GM12878 (cell line): Measurements from ENCODE around the gene UNC119B. TPM values are rescaled to one million over a fixed set of nuclear protein-coding genes. Genes with fewer than 3 reads are reported as not detected.

ENCODE experiments used
- ATAC-seq: fragments of 200-7000 bp; cut with Tn5 transposase; 3 replicates; pipeline ENCODE4 v1.9.1; 2020; ENCODE audit warnings: mild to moderate bottlenecking, moderate library complexity
- BruUV-seq: library from RNA; stranded (reverse); fragments of 400-500 nt; replicated peaks from 2 replicates; lab custom pipeline; 2021; lab: Mats Ljungman, UMichigan
- CTCF ChIA-PET: fragments of 300-600 bp; sonication (Branson Sonifier 250); formaldehyde crosslinking; extraction: SDS; loops from one replicate; lab custom pipeline; 2021; ENCODE audit warnings: inconsistent platforms; lab: Yijun Ruan, JAX
- POLR2A ChIA-PET: fragments of 350-600 bp; formaldehyde crosslinking; extraction: SDS; loops from one replicate; lab custom pipeline; 2021; ENCODE audit warnings: inconsistent platforms; lab: Charles Lee
- RAD21 ChIA-PET: fragments of 300-600 bp; sonication (Branson Sonifier 250); formaldehyde crosslinking; loops from one replicate; lab custom pipeline; 2023; ENCODE audit warnings: antibody characterized with exemption; ENCODE audit not compliant: unreplicated experiment; lab: Charles Lee
- SMC1A ChIA-PET: fragments of 300-600 bp; sonication (Branson Sonifier 250); formaldehyde crosslinking; loops from one replicate; lab custom pipeline; 2023; ENCODE audit not compliant: unreplicated experiment, uncharacterized antibody; lab: Charles Lee
- DNase-seq: peaks from one replicate; pipeline ENCODE4 v3.0.0-alpha.2; 2011; ENCODE audit warnings: low read depth, low spot score
- FAIRE-seq: peaks from 3 replicates; lab custom pipeline; 2011; peaks lifted over from hg19 to GRCh38; lab: Jason Lieb, UNC
- H2AFZ ChIP-seq: 2 replicates; pipeline ENCODE4 v1.6.0; 2011; ENCODE audit warnings: low read depth, low read length, control low read depth; ENCODE audit not compliant: control insufficient read depth
- H3K27ac ChIP-seq: 2 replicates; pipeline ENCODE4 v1.5.1; 2011; ENCODE audit warnings: control low read depth; ENCODE audit not compliant: control insufficient read depth, insufficient read depth
- H3K27me3 ChIP-seq, 2 experiments: replicated peaks in 1 of 2; 2 replicates each; pipeline versions ENCODE4 v1.6.0 to v1.6.1; 2011; ENCODE audit warnings: low read length in 1 of 2; ENCODE audit not compliant: control insufficient read depth in 2 of 2, insufficient read depth in 2 of 2
- H3K36me3 ChIP-seq, 2 experiments: 2 replicates each; pipeline ENCODE4 v1.5.1; 2011; ENCODE audit warnings: low read length in 1 of 2; ENCODE audit not compliant: control insufficient read depth in 2 of 2, insufficient read depth in 2 of 2
- H3K4me1 ChIP-seq: 2 replicates; pipeline ENCODE4 v1.6.1; 2011; ENCODE audit warnings: mild to moderate bottlenecking, low read length, moderate library complexity, mixed read lengths; ENCODE audit not compliant: control insufficient read depth, insufficient read depth
- H3K4me2 ChIP-seq: 2 replicates; pipeline ENCODE4 v1.6.0; 2011; ENCODE audit warnings: control low read depth; ENCODE audit not compliant: control insufficient read depth, insufficient read depth
- H3K4me3 ChIP-seq: fragments of 200-600 bp; sonication (generic); 2 replicates; pipeline ENCODE4 v1.5.1; 2016
- H3K79me2 ChIP-seq: 2 replicates; pipeline ENCODE4 v1.6.0; 2011; ENCODE audit warnings: low read length; ENCODE audit not compliant: control insufficient read depth, insufficient read depth
- H3K9ac ChIP-seq: 2 replicates; pipeline ENCODE4 v1.8.0; 2011; ENCODE audit warnings: low read length, control low read depth, mixed read lengths; ENCODE audit not compliant: control insufficient read depth, insufficient read depth
- H3K9me3 ChIP-seq: replicated peaks from 3 replicates; pipeline ENCODE4 v1.5.1; 2011; ENCODE audit warnings: mild to moderate bottlenecking, low read length; ENCODE audit not compliant: control insufficient read depth, insufficient read depth
- H4K20me1 ChIP-seq: 2 replicates; pipeline ENCODE4 v1.6.0; 2011; ENCODE audit not compliant: control insufficient read depth, insufficient read depth
- EP300 ChIP-seq, 2 experiments: fragments of 150-350 bp in 1 of 2; IDR thresholded peaks; 2 replicates each; pipeline ENCODE4 v1.6.1; 2011 to 2012; ENCODE audit warnings: low read depth in 2 of 2, low read length in 2 of 2, borderline replicate concordance in 1 of 2, improper control_type of control experiment in 1 of 2, inconsistent platforms in 1 of 2; ENCODE audit not compliant: control insufficient read depth in 1 of 2
- FOS ChIP-seq: IDR thresholded peaks from 3 replicates; pipeline ENCODE4 v1.6.1; 2011; ENCODE audit warnings: borderline replicate concordance; ENCODE audit not compliant: insufficient read length; ENCODE audit errors: extremely low read depth
- HDGF ChIP-seq: fragments of 450-650 bp; IDR thresholded peaks from 2 replicates; pipeline ENCODE4 v1.6.1; 2016; ENCODE audit warnings: antibody characterized with exemption
- NFYB ChIP-seq: IDR thresholded peaks from 2 replicates; pipeline ENCODE4 v1.6.1; 2011; ENCODE audit warnings: low read depth, mild to moderate bottlenecking, low read length, improper control_type of control experiment, moderate library complexity; ENCODE audit not compliant: insufficient read depth
- NR2F1 ChIP-seq: fragments of 450-650 bp; conservative IDR thresholded peaks from 2 replicates; pipeline ENCODE4 v1.6.1; 2017; ENCODE audit warnings: mild to moderate bottlenecking
- POLR2AphosphoS5 ChIP-seq: IDR thresholded peaks from 2 replicates; pipeline ENCODE4 v1.6.1; 2011; ENCODE audit warnings: mild to moderate bottlenecking, low read length, inconsistent platforms
- RCOR1 ChIP-seq: conservative IDR thresholded peaks from 2 replicates; pipeline ENCODE4 v1.6.1; 2012; ENCODE audit warnings: low read depth, low read length, improper control_type of control experiment
- SKIL ChIP-seq: fragments of 450-650 bp; IDR thresholded peaks from 2 replicates; pipeline ENCODE4 v1.6.1; 2017; ENCODE audit warnings: mild to moderate bottlenecking, low read depth, inconsistent platforms; ENCODE audit not compliant: poor library complexity, severe bottlenecking
- ZBTB40 ChIP-seq: fragments of 450-650 bp; IDR thresholded peaks from 2 replicates; pipeline ENCODE4 v1.6.1; 2016; ENCODE audit warnings: mild to moderate bottlenecking, moderate library complexity, borderline replicate concordance
- WGBS: methylation state at CpG from one replicate; pipeline ENCODE4 v1.1.6; 2016; ENCODE audit warnings: low lambda C conversion rate; ENCODE audit not compliant: insufficient replicate concordance, insufficient coverage; ENCODE audit errors: missing lambda C conversion rate; 5-methylcytosine and 5-hydroxymethylcytosine counted together
- in situ Hi-C: fragments of 300-500 bp; cut with MboI; formaldehyde crosslinking; loops from 9 replicates; pipeline ENCODE4 v1.14.3; 2018; ENCODE audit warnings: mixed read lengths
- intact Hi-C: fragments of 100-400 bp; cut with micrococcal nuclease; formaldehyde crosslinking; loops from one replicate; pipeline ENCODE4 v1.14.2; 2022; ENCODE audit not compliant: unreplicated experiment
- polyA plus RNA-seq, 11 experiments: library from polyadenylated mRNA; depleted of rRNA in 4 of 11; unstranded in 6 of 11; stranded (reverse) in 5 of 11; fragments of >200 nt; fragmentation: Nextera tagmentation in 4 of 11; fragmentation: Illumina TruSeq in 1 of 11; extraction: Ambion mirVana in 4 of 11; extraction: Trizol in 1 of 11; gene quantifications; 1 replicate in 1 of 11; 2 replicates in 10 of 11; pipeline versions ENCODE4 v1.2.1 to v1.2.3, GENCODE V29; 2011 to 2016; ENCODE audit warnings: inconsistent platforms in 2 of 11, missing spikeins in 2 of 11, low read depth in 1 of 11
- total RNA-seq, 4 experiments: library from RNA; depleted of rRNA in 3 of 4; stranded (reverse); fragments of >200 nt in 3 of 4; fragmentation: Illumina TruSeq in 1 of 4; extraction: Trizol in 1 of 4; gene quantifications; 2 replicates each; pipeline versions ENCODE4 v1.2.1 to v1.2.3, GENCODE V29; 2013 to 2021

The UNC119B gene
- total and polyA plus RNA-seq, 10 of the 15 experiments (the other 5 are each of a cell fraction or from before 2014, with no cell fraction given), result 4.3 to 31.5 (median 10.5) TPM

GRCh38 chr12:120666571-120667390 is 43.5 kb upstream of the UNC119B start:
- Histone ChIP-seq H4K20me1 (no peaks in the 10 kb centered on the region), H3K4me3 (no peak overlapping the region), H3K36me3 (no peaks in the 10 kb centered on the region), H2AFZ (no peak overlapping the region), H3K9ac (no peak overlapping the region), H3K27me3 (no peaks in the 10 kb centered on the region), H3K4me2 (no peak overlapping the region), H3K9me3 (peaks cover 3% of the 10 kb centered on the region; the same call in 2 of the 3 replicates), H3K4me1 (peaks cover 40% of the 10 kb centered on the region), H3K27ac (no peak overlapping the region), H3K79me2 (no peaks in the 10 kb centered on the region)
- TF ChIP-seq FOS, result no peak
- TF ChIP-seq ZBTB40, result no peak
- no peak for TF ChIP-seq NR2F1
- no peak for TF ChIP-seq EP300 (IDR thresholded peaks at IDR 0.05; ENCODE audit: borderline replicate concordance in 1 of 2, control insufficient read depth in 1 of 2, low read depth in 2 of 2, low read length in 2 of 2)
- no peak for TF ChIP-seq HDGF
- TF ChIP-seq SKIL, result no peak
- no peak for TF ChIP-seq NFYB
- no peak for TF ChIP-seq RCOR1
- TF ChIP-seq POLR2AphosphoS5, result no peak
- FAIRE-seq (no peak), ATAC-seq (no peak), DNase-seq (no peak)
- POLR2A ChIA-PET, result interaction anchor here (0.5 to 5.7 kb wide), 9 partner anchors 8 to 1186 kb away, joined by 3 to 57 read pairs (median 6); partner anchors contain the start of gene MLEC
- 98% methylated on average over 21 of the region's 34 CpGs for WGBS
- CTCF ChIA-PET, result interaction anchor here (0.9 to 9.7 kb wide), 8 partner anchors 10 to 84 kb away, joined by 3 to 184 read pairs (median 4); no protein-coding TSS in a partner anchor
- intact Hi-C loops, result no loop called here
- SMC1A ChIA-PET, result interaction anchor here (0.7 to 18.2 kb wide), 6 partner anchors 10 to 86 kb away, joined by 3 to 149 read pairs (median 20); partner anchors contain the start of genes MLEC and POP5
- RAD21 ChIA-PET, result interaction anchor here (1.0 to 1.8 kb wide), 7 partner anchors 12 to 43 kb away, joined by 3 to 13 read pairs (median 4); partner anchors contain the start of gene MLEC
- no TSS peak for BruUV-seq
- in situ Hi-C loops, result no loop called here
